WTC11 (cell line): ENCODE measurements around the gene LSM5.

ENCODE experiments used
- JUN ChIP-seq: sonication (generic); formaldehyde crosslinking; IDR thresholded peaks from 2 replicates; pipeline ENCODE4 v1.8.0; 2023; ENCODE audit warnings: mild to moderate bottlenecking, missing genetic modification reagents
- TF ChIP-seq, protein P1 (sequence below): sonication (generic); formaldehyde crosslinking; IDR thresholded peaks from 2 replicates; pipeline ENCODE4 v1.8.1; 2022; ENCODE audit warnings: low read depth, mild to moderate bottlenecking, moderate library complexity, missing genetic modification reagents, borderline replicate concordance
- TF ChIP-seq, protein P2 (sequence below): fragments of 200-600 bp; IDR thresholded peaks from 2 replicates; pipeline ENCODE4 v1.8.0; 2022; ENCODE audit warnings: antibody characterized with exemption
- TF ChIP-seq, protein P3 (sequence below): sonication (generic); formaldehyde crosslinking; IDR thresholded peaks from 2 replicates; pipeline ENCODE4 v1.8.0; 2022; ENCODE audit warnings: mild to moderate bottlenecking, missing genetic modification reagents

DNA sequence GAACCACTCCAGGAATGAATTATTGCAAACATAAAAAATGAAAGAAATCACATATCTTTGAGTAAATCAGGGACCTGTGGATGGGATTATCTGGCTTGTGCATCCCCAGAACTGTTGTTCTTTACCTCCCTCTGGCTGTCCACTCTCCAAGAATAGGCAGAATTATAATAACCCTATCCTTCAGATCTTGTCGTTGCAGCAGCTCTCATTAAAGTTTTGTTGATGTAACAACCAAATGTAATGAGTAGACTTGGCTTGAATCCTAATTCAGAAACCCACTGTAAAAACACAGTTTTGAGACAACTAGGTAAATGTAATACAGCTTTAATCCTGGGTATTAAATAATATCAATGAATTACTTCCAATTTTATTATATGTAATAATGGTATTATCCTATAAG is 16.2 kb downstream of the LSM5 start:
- TF ChIP-seq, protein P1, sequence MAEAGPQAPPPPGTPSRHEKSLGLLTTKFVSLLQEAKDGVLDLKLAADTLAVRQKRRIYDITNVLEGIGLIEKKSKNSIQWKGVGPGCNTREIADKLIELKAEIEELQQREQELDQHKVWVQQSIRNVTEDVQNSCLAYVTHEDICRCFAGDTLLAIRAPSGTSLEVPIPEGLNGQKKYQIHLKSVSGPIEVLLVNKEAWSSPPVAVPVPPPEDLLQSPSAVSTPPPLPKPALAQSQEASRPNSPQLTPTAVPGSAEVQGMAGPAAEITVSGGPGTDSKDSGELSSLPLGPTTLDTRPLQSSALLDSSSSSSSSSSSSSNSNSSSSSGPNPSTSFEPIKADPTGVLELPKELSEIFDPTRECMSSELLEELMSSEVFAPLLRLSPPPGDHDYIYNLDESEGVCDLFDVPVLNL, result no peak
- TF ChIP-seq, protein P2, sequence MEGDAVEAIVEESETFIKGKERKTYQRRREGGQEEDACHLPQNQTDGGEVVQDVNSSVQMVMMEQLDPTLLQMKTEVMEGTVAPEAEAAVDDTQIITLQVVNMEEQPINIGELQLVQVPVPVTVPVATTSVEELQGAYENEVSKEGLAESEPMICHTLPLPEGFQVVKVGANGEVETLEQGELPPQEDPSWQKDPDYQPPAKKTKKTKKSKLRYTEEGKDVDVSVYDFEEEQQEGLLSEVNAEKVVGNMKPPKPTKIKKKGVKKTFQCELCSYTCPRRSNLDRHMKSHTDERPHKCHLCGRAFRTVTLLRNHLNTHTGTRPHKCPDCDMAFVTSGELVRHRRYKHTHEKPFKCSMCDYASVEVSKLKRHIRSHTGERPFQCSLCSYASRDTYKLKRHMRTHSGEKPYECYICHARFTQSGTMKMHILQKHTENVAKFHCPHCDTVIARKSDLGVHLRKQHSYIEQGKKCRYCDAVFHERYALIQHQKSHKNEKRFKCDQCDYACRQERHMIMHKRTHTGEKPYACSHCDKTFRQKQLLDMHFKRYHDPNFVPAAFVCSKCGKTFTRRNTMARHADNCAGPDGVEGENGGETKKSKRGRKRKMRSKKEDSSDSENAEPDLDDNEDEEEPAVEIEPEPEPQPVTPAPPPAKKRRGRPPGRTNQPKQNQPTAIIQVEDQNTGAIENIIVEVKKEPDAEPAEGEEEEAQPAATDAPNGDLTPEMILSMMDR, result no peak
- TF ChIP-seq JUN (CRISPR knock-in tag), result no peak
- TF ChIP-seq, protein P3, sequence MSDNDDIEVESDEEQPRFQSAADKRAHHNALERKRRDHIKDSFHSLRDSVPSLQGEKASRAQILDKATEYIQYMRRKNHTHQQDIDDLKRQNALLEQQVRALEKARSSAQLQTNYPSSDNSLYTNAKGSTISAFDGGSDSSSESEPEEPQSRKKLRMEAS, result no peak
